H1 (cell line): ENCODE results near the gene SPTBN4. TPM values are rescaled to one million over a fixed set of nuclear protein-coding genes. Genes with fewer than 3 reads are reported as not detected.

Source experiments
- CTCF ChIA-PET: fragments of 300-600 bp; sonication (Branson Sonifier 250); formaldehyde crosslinking; loops from one replicate; lab custom pipeline; 2021; ENCODE audit not compliant: partially characterized antibody; lab: Charles Lee
- POLR2A ChIA-PET: fragments of 300-600 bp; sonication (Branson Sonifier 250); formaldehyde crosslinking; loops from one replicate; lab custom pipeline; 2021; ENCODE audit warnings: inconsistent platforms; ENCODE audit not compliant: partially characterized antibody; lab: Charles Lee
- DNase-seq, 2 experiments: peaks; one replicate each; pipeline versions ENCODE4 v3.0.0 to v3.0.0-alpha.2; 2010 to 2022; ENCODE audit warnings: low spot score in 2 of 2, low read depth in 1 of 2, mixed read lengths in 1 of 2
- FAIRE-seq: peaks from 2 replicates; lab custom pipeline; 2011; peaks lifted over from hg19 to GRCh38; lab: Jason Lieb, UNC
- H2AFZ ChIP-seq: 2 replicates; pipeline ENCODE4 v1.8.1; 2012; ENCODE audit warnings: low read length, inconsistent platforms
- H2AK5ac ChIP-seq: 2 replicates; pipeline ENCODE4 v1.6.1; 2013; ENCODE audit warnings: low read depth, low read length
- H2BK120ac ChIP-seq: replicated peaks from 2 replicates; pipeline ENCODE3; 2013; ENCODE audit warnings: low read depth, low read length, inconsistent platforms
- H2BK12ac ChIP-seq: 2 replicates; pipeline ENCODE4 v1.6.1; 2013; ENCODE audit warnings: low read depth, low read length
- H2BK15ac ChIP-seq: 2 replicates; pipeline ENCODE4 v1.6.1; 2013; ENCODE audit warnings: low read length
- H2BK20ac ChIP-seq: 2 replicates; pipeline ENCODE4 v1.6.1; 2013; ENCODE audit warnings: low read length
- H2BK5ac ChIP-seq: 2 replicates; pipeline ENCODE4 v1.6.1; 2013; ENCODE audit warnings: low read depth, low read length
- H3K14ac ChIP-seq: 2 replicates; pipeline ENCODE4 v1.6.1; 2013; ENCODE audit warnings: inconsistent platforms; ENCODE audit not compliant: insufficient read length
- H3K18ac ChIP-seq: 2 replicates; pipeline ENCODE4 v1.6.1; 2013; ENCODE audit warnings: low read length; ENCODE audit errors: extremely low read depth
- H3K23ac ChIP-seq: 2 replicates; pipeline ENCODE4 v1.6.1; 2013; ENCODE audit warnings: inconsistent platforms; ENCODE audit not compliant: insufficient read length
- H3K23me2 ChIP-seq: 2 replicates; pipeline ENCODE4 v1.6.1; 2013; ENCODE audit warnings: low read depth, low read length
- H3K27ac ChIP-seq: 2 replicates; pipeline ENCODE4 v1.6.1; 2011; ENCODE audit warnings: low read depth, low read length, inconsistent platforms
- H3K27me3 ChIP-seq, 4 experiments: replicated peaks in 1 of 4; 1 replicate in 1 of 4; 2 replicates in 3 of 4; pipeline versions ENCODE4 v1.6.1 to v1.8.1; 2011 to 2013; ENCODE audit warnings: low read length in 3 of 4, mild to moderate bottlenecking in 3 of 4, inconsistent platforms in 2 of 4, mixed read lengths in 2 of 4, moderate library complexity in 1 of 4; ENCODE audit not compliant: control insufficient read depth in 3 of 4, insufficient read depth in 3 of 4; ENCODE audit errors: extremely low read depth in 1 of 4
- H3K36me3 ChIP-seq, 4 experiments: 2 replicates each; pipeline versions ENCODE4 v1.6.1 to v1.8.1; 2011 to 2013; ENCODE audit warnings: mild to moderate bottlenecking in 4 of 4, low read length in 3 of 4, moderate library complexity in 2 of 4, control low read depth in 1 of 4, inconsistent platforms in 1 of 4; ENCODE audit not compliant: insufficient read depth in 4 of 4, control insufficient read depth in 2 of 4
- H3K4ac ChIP-seq: replicated peaks from 2 replicates; pipeline ENCODE3; 2013; ENCODE audit warnings: low read length, low read depth, mixed read lengths, inconsistent platforms; ENCODE audit not compliant: insufficient read length
- H3K4me1 ChIP-seq, 4 experiments: replicated peaks in 1 of 4; 1 replicate in 1 of 4; 2 replicates in 3 of 4; pipeline versions ENCODE4 v1.6.1 to v1.8.1; 2011 to 2013; ENCODE audit warnings: low read length in 3 of 4, inconsistent platforms in 2 of 4, mixed read lengths in 1 of 4; ENCODE audit not compliant: insufficient read depth in 4 of 4, control insufficient read depth in 3 of 4
- H3K4me2 ChIP-seq, 2 experiments: 2 replicates each; pipeline versions ENCODE4 v1.6.1 to v1.8.1; 2011 to 2013; ENCODE audit warnings: low read depth in 2 of 2, low read length in 2 of 2, control low read depth in 1 of 2, inconsistent platforms in 1 of 2, mild to moderate bottlenecking in 1 of 2; ENCODE audit not compliant: insufficient read depth in 1 of 2
- H3K4me3 ChIP-seq, 4 experiments: fragments of 200-600, 300-600 bp in 1 of 4; sonication (generic), shearing (Covaris generic), sonication (Bioruptor Twin) in 1 of 4; 2 replicates each; pipeline versions ENCODE4 v1.5.1 to v1.8.1; 2011 to 2016; ENCODE audit warnings: low read length in 4 of 4, low read depth in 3 of 4, control low read depth in 2 of 4, inconsistent platforms in 2 of 4, mild to moderate bottlenecking in 2 of 4, mixed read lengths in 1 of 4, moderate library complexity in 1 of 4; ENCODE audit not compliant: insufficient read depth in 2 of 4; ENCODE audit errors: extremely low read depth in 1 of 4
- H3K56ac ChIP-seq: replicated peaks from 2 replicates; pipeline ENCODE3; 2013; ENCODE audit warnings: low read depth, mild to moderate bottlenecking, mixed read lengths, low read length, inconsistent platforms; ENCODE audit not compliant: insufficient read length
- H3K79me1 ChIP-seq: 2 replicates; pipeline ENCODE4 v1.6.1; 2013; ENCODE audit warnings: low read depth, low read length, control low read depth
- H3K79me2 ChIP-seq, 2 experiments: 2 replicates each; pipeline versions ENCODE4 v1.6.1 to v1.8.1; 2012 to 2013; ENCODE audit warnings: low read length in 2 of 2, mild to moderate bottlenecking in 2 of 2, inconsistent platforms in 1 of 2; ENCODE audit not compliant: insufficient read depth in 2 of 2, control insufficient read depth in 1 of 2
- H3K9ac ChIP-seq, 4 experiments: replicated peaks in 1 of 4; 1 replicate in 1 of 4; 2 replicates in 3 of 4; pipeline versions ENCODE4 v1.6.1 to v1.8.1; 2011 to 2013; ENCODE audit warnings: low read depth in 3 of 4, low read length in 3 of 4, control low read depth in 2 of 4, mild to moderate bottlenecking in 2 of 4, moderate library complexity in 2 of 4, inconsistent platforms in 1 of 4; ENCODE audit errors: extremely low read depth in 1 of 4
- H3K9me3 ChIP-seq, 2 experiments: 2 replicates each; pipeline versions ENCODE4 v1.6.1 to v1.8.1; 2012 to 2013; ENCODE audit warnings: mild to moderate bottlenecking in 2 of 2, moderate library complexity in 2 of 2, control low read depth in 1 of 2, inconsistent platforms in 1 of 2, low read depth in 1 of 2, low read length in 1 of 2, mixed read lengths in 1 of 2; ENCODE audit not compliant: insufficient read depth in 2 of 2
- H4K20me1 ChIP-seq, 2 experiments: replicated peaks in 1 of 2; 2 replicates each; pipeline versions ENCODE3 to v1.8.1; 2011 to 2013; ENCODE audit warnings: inconsistent platforms in 2 of 2, low read length in 2 of 2, mild to moderate bottlenecking in 1 of 2; ENCODE audit not compliant: insufficient read depth in 2 of 2, control insufficient read depth in 1 of 2
- H4K5ac ChIP-seq: 2 replicates; pipeline ENCODE4 v1.6.1; 2013; ENCODE audit warnings: low read length, low read depth, mixed read lengths, inconsistent platforms; ENCODE audit not compliant: insufficient read length
- H4K8ac ChIP-seq: 2 replicates; pipeline ENCODE4 v1.8.0; 2013; ENCODE audit warnings: mild to moderate bottlenecking, moderate library complexity, low read length, inconsistent platforms; ENCODE audit not compliant: insufficient read depth; ENCODE audit errors: extremely low read depth
- H4K91ac ChIP-seq: replicated peaks from 2 replicates; pipeline ENCODE3; 2013; ENCODE audit warnings: low read length, mixed read lengths, inconsistent platforms; ENCODE audit not compliant: insufficient read length
- ASH2L ChIP-seq: fragments of 200-600, 300-600 bp; sonication (generic); IDR thresholded peaks from one replicate; pipeline ENCODE4 v1.7.1; 2017; ENCODE audit warnings: low read length
- JUN ChIP-seq: IDR thresholded peaks from 2 replicates; pipeline ENCODE4 v1.6.1; 2011; ENCODE audit warnings: low read depth, mild to moderate bottlenecking, improper control_type of control experiment, low read length
- RXRA ChIP-seq: IDR thresholded peaks from 2 replicates; pipeline ENCODE4 v1.6.1; 2011; ENCODE audit warnings: low read depth, mild to moderate bottlenecking, low read length, moderate library complexity; ENCODE audit not compliant: insufficient read depth
- SAP30 ChIP-seq: fragments of 300-600 bp; sonication (generic); IDR thresholded peaks from 2 replicates; pipeline ENCODE4 v1.7.1; 2012; ENCODE audit warnings: low read length, moderate library complexity, mild to moderate bottlenecking, inconsistent platforms; ENCODE audit not compliant: insufficient read depth, insufficient replicate concordance
- SIX5 ChIP-seq: IDR thresholded peaks from 2 replicates; pipeline ENCODE4 v1.6.1; 2011; ENCODE audit warnings: mild to moderate bottlenecking, low read depth, low read length
- SP4 ChIP-seq: IDR thresholded peaks from 2 replicates; pipeline ENCODE4 v1.6.1; 2012; ENCODE audit warnings: low read length, inconsistent platforms
- WGBS, 2 experiments: shearing (Covaris generic) in 1 of 2; methylation state at CpG; one replicate each; pipeline versions ENCODE4 v1.1.6 to v1.1.7; 2013 to 2015; ENCODE audit warnings: low lambda C conversion rate in 2 of 2, mixed read lengths in 2 of 2, inconsistent platforms in 1 of 2, low coverage in 1 of 2, missing lambda C conversion rate in 1 of 2; ENCODE audit not compliant: insufficient replicate concordance in 2 of 2, insufficient coverage in 1 of 2, insufficient read length in 1 of 2; ENCODE audit errors: extremely low coverage in 1 of 2, missing lambda C conversion rate in 1 of 2; 5-methylcytosine and 5-hydroxymethylcytosine counted together
- polyA plus RNA-seq, 7 experiments: library from polyadenylated mRNA; depleted of rRNA in 3 of 7; stranded (reverse) in 5 of 7; unstranded in 2 of 7; fragments of >200 nt in 5 of 7; fragments of 200-250 nt in 2 of 7; gene quantifications; 1 replicate in 5 of 7; 2 replicates in 1 of 7; 4 replicates in 1 of 7; pipeline versions ENCODE4 v1.2.1 to v1.2.3, GENCODE V29; 2011 to 2013; ENCODE audit warnings: missing spikeins in 2 of 7, mixed read lengths in 2 of 7
- total RNA-seq: library from RNA; stranded (reverse); fragmentation: NEBNext Ultra II Directional; extraction: Animal tissue kit (Norgen Biotek cat#: 25700); gene quantifications from 2 replicates; pipeline ENCODE4 v1.2.1, GENCODE V29; 2021

The SPTBN4 gene
- total and polyA plus RNA-seq, 2 of the 8 experiments (the other 6 are each of a cell fraction or from before 2014, with no cell fraction given), result 1.9 to 3.0 TPM

DNA sequence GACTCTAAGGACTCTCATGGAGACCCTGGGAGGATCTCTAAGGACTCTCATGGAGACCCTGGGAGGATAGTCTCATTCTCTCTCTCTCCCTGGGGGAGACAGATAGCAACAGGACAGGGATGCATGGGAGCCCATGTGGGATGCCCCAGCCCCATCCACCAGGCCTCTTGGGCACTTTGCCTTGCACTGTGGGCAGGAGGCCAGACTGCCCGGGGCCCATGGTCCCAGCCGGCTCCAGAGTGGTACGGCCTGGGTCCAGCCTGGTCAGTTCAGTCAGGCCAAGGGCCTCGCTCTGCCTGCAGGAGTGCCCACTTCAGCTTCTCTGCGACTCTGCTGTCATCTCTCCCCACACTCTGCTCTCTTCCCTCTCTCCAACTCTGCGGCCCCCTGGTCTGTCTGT lies 61.3 kb downstream of the SPTBN4 start:
- Histone ChIP-seq H2BK120ac (no peak overlapping the region), H3K18ac (no peak overlapping the region), H2BK5ac (no peak overlapping the region), H3K4me2 (no peak overlapping the region), H2BK15ac (0 out of 2 replicates have a peak overlapping the region, but pooled peaks have one; percentile 72), H3K4me3 (no peak overlapping the region), H3K56ac (no peak overlapping the region), H3K23ac (no peak overlapping the region), H3K79me2 (no peaks in the 10 kb centered on the region), H2BK12ac (0 out of 2 replicates have a peak overlapping the region, but pooled peaks have one; percentile 4), H4K20me1 (no peaks in the 10 kb centered on the region), H3K14ac (no peak overlapping the region), H2AFZ (no peak overlapping the region), H3K79me1 (no peaks in the 10 kb centered on the region), H2BK20ac (no peak overlapping the region), H3K27ac (no peak overlapping the region), H4K5ac (no peak overlapping the region), H3K4ac (no peak overlapping the region), H2AK5ac (no peak overlapping the region), H3K23me2 (peaks cover 7% of the 10 kb centered on the region), H4K8ac (peak overlapping the region; percentile 4), H3K27me3 (peaks cover 0 to 4% (median 0%) of the 10 kb centered on the region in 4 experiments; a peak in 2 of 7 replicates), H3K4me1 (peaks cover 0 to 7% (median 4%) of the 10 kb centered on the region in 4 experiments; a peak in 6 of 7 replicates), H3K9me3 (no peaks in the 10 kb centered on the region), H3K36me3 (no peaks in the 10 kb centered on the region), H3K9ac (no peak overlapping the region), H4K91ac (no peak overlapping the region)
- WGBS, 2 experiments, result 68% methylated on average over 3 of the region's 6 CpGs; no CpG with 5 or more reads in 1 of the 2 experiments
- POLR2A ChIA-PET, result no interaction called here
- FAIRE-seq, result no peak
- no peak for DNase-seq
- CTCF ChIA-PET, result interaction anchor here (1.3 kb wide), 1 partner anchor 16 kb away, joined by 3 read pairs; no protein-coding TSS in a partner anchor
- TF ChIP-seq SP4 (no peak), RXRA (no peak), ASH2L (no peak), JUN (no peak), SIX5 (no peak), SAP30 (no peak)
